HAP-1 (cell line): Measurements from ENCODE around the gene OR4D5.

Experiments
- DNase-seq, 2 experiments: peaks; one replicate each; pipeline ENCODE4 v3.0.0-alpha.2; 2016 to 2020; ENCODE audit warnings: low spot score in 2 of 2
- H3K27me3 ChIP-seq: fragments of 250-450 bp; sonication (Bioruptor Pico); 2 replicates; pipeline ENCODE4 v1.5.1; 2020; ENCODE audit warnings: low read depth, mild to moderate bottlenecking, moderate library complexity
- H3K36me3 ChIP-seq: fragments of 250-450 bp; sonication (Bioruptor Pico); replicated peaks from 2 replicates; pipeline ENCODE4 v1.5.1; 2020; ENCODE audit warnings: mild to moderate bottlenecking
- H3K4me1 ChIP-seq: fragments of 250-450 bp; sonication (Bioruptor Pico); 2 replicates; pipeline ENCODE4 v1.5.1; 2020; ENCODE audit warnings: mild to moderate bottlenecking
- H3K4me3 ChIP-seq: fragments of 250-450 bp; sonication (Bioruptor Pico); 2 replicates; pipeline ENCODE4 v1.5.1; 2020; ENCODE audit warnings: mild to moderate bottlenecking, moderate library complexity
- H3K9me3 ChIP-seq: fragments of 250-450 bp; sonication (Bioruptor Pico); 2 replicates; pipeline ENCODE4 v1.5.1; 2020; ENCODE audit warnings: mild to moderate bottlenecking, moderate library complexity
- in situ Hi-C: fragments of 300-500 bp; cut with MboI; formaldehyde crosslinking; loops from 3 replicates; pipeline ENCODE4 v1.14.3; 2020; ENCODE audit warnings: low sequenced_read_pairs, inconsistent platforms, mixed read lengths

OR4D5 gene

GRCh38 chr11:123939317-123939716 lies at the start of gene OR4D5:
TSS of gene OR4D5 (plus strand) at chr11:123939617. CDS start at chr11:123939617, 0 bp downstream.
- no peaks in the 10 kb centered on the region for H3K9me3 ChIP-seq
- H3K4me1 ChIP-seq, result no peaks in the 10 kb centered on the region
- H3K36me3 ChIP-seq, result no peaks in the 10 kb centered on the region
- no peak for DNase-seq
- in situ Hi-C loops, result no loop called here
- no peak within 1 kb of the TSS for H3K4me3 ChIP-seq
- no peaks in the 10 kb centered on the region for H3K27me3 ChIP-seq

GRCh38 chr11:123892031-123892430 lies 47.4 kb upstream of the OR4D5 start:
- Histone ChIP-seq H3K4me3 (no peak overlapping the region), H3K9me3 (no peaks in the 10 kb centered on the region), H3K4me1 (no peaks in the 10 kb centered on the region), H3K36me3 (no peaks in the 10 kb centered on the region), H3K27me3 (no peaks in the 10 kb centered on the region)
- no peak for DNase-seq
- in situ Hi-C loops, result no loop called here

DNA sequence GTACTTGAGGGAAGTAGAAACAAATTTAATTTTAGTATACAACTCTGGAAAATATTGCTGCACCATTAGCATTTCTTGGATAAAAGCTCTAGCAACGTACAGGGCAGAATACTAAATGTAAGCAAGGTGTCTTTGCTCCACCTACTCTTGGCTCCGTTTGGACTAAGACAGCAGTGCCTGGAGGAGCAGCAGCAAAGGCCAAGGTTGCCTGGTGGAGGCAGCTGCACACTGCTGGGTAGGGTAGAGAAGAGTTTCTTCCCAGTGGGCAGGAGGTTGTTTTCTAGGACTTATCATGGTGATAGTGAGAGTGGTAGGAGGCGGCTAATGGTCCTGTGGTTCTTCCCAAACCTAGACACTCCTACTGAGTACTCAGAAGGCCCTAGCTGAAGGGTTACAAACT lies 39.6 kb upstream of the OR4D5 start:
- Histone ChIP-seq H3K4me1 (no peaks in the 10 kb centered on the region), H3K4me3 (no peak overlapping the region), H3K9me3 (no peaks in the 10 kb centered on the region), H3K36me3 (no peaks in the 10 kb centered on the region), H3K27me3 (peaks cover 5% of the 10 kb centered on the region)
- in situ Hi-C loops, result no loop called here
- DNase-seq, result no peak

GRCh38 chr11:123901867-123902266 lies 37.5 kb upstream of the OR4D5 start, which contains the start of gene OR8D4:
TSS of gene OR8D4 (plus strand) at chr11:123902167. CDS start at chr11:123906432, 4,265 bp downstream.
- Histone ChIP-seq H3K27me3 (peaks cover 5% of the 10 kb centered on the region), H3K4me1 (no peaks in the 10 kb centered on the region), H3K36me3 (no peaks in the 10 kb centered on the region), H3K9me3 (no peaks in the 10 kb centered on the region), H3K4me3 (no peak within 1 kb of the TSS)
- in situ Hi-C loops, result no loop called here
- no peak for DNase-seq

- no peaks in the 10 kb centered on the region for H3K4me1 ChIP-seq
- in situ Hi-C loops, result no loop called here
- no peaks in the 10 kb centered on the region for H3K9me3 ChIP-seq
- H3K4me3 ChIP-seq, result no peak overlapping the region
- H3K36me3 ChIP-seq, result no peaks in the 10 kb centered on the region
- peaks cover 5% of the 10 kb centered on the region for H3K27me3 ChIP-seq
- DNase-seq, result no peak
These were observed 35.5 kb upstream of the OR4D5 start for GRCh38 chr11:123903932-123904331.

DNA sequence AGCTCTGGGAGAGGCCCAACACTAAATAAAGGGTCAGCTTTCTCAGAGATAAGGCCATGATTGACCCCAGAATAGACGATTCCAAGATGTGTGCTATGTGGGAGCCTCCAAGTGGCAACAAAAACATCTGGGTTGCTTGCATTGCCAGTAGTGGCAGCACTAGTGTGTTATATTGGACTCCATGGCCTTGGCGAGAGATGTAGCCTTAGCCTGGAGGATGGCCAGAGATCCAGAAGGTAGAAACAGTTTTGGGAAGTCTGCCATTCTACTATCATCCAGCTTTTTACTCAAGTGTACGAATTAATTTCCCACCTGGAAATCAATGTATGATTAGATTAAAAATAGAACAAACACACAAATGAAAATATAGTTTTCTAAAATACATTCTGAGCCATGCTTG lies 34.5 kb upstream of the OR4D5 start:
- in situ Hi-C loops, result no loop called here
- Histone ChIP-seq H3K36me3 (no peaks in the 10 kb centered on the region), H3K4me3 (no peak overlapping the region), H3K27me3 (peaks cover 5% of the 10 kb centered on the region), H3K4me1 (no peaks in the 10 kb centered on the region), H3K9me3 (no peaks in the 10 kb centered on the region)
- DNase-seq, result no peak

- in situ Hi-C loops, result no loop called here
- no peaks in the 10 kb centered on the region for H3K9me3 ChIP-seq
- no peaks in the 10 kb centered on the region for H3K4me1 ChIP-seq
- DNase-seq, result no peak
- peaks cover 5% of the 10 kb centered on the region for H3K27me3 ChIP-seq
- H3K36me3 ChIP-seq, result no peaks in the 10 kb centered on the region
- no peak overlapping the region for H3K4me3 ChIP-seq
These were observed 33.6 kb upstream of the OR4D5 start for GRCh38 chr11:123905826-123906225.

DNA sequence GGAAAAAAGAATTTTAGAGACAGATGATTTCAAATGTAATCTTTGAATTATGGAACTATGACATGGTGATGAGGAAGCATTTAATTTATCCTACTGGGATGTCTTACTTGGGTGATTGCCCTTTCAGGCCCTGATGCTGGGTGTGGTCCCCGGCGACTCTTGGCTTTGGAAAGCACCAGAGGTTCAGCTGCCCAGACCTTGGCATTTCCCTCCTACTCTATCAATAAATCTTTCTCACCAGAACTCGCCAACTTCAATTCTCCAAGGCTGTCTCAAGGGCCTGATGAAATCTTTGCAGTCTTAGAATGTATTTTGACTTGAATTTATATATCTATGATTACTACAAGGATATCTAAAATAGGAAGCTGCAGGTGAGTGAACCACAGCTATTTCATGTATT lies 18.5 kb upstream of the OR4D5 start:
- DNase-seq, result no peak
- Histone ChIP-seq H3K36me3 (no peaks in the 10 kb centered on the region), H3K4me1 (no peaks in the 10 kb centered on the region), H3K9me3 (no peaks in the 10 kb centered on the region), H3K27me3 (no peaks in the 10 kb centered on the region), H3K4me3 (no peak overlapping the region)
- in situ Hi-C loops, result no loop called here

DNA sequence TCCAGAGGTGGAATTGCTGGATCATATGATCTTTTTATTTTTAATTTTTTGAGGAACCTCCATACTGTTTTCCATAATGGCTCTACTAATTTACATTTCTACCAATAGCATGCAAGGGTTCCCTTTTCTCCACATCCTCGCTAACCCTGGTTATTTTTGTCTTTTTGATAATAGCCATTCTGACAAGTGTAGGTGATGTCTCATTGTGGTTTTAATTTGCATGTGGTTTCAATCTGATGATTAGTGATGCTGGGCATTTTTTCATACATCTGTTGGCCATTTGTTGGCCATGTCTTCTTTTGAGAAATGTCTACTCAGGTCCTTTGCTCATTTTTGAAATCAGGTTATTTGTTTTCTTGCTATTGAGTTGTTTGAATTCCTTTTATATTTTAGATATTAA lies 15.4 kb upstream of the OR4D5 start:
- no peak for DNase-seq
- Histone ChIP-seq H3K9me3 (no peaks in the 10 kb centered on the region), H3K4me3 (no peak overlapping the region), H3K27me3 (no peaks in the 10 kb centered on the region), H3K4me1 (no peaks in the 10 kb centered on the region), H3K36me3 (no peaks in the 10 kb centered on the region)
- in situ Hi-C loops, result no loop called here

DNA sequence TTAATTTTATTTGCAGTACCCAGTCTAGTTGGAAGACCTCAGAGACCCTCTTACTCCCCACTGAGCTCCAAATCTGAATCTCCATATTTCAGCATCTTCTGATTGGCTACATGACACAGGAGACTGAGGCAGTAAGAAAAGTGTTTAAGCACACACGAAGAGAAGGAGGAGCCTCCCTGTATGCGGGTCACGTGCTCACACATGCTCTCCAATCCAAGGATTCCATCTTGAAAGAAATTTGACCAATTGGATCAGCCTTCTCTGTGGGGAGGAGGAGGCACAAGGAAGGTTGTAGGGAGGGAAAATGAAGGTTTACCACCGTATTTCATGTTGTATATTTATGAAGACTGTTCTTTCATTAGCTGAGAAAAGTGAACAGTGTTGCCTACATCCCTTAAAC lies 3.0 kb downstream of the OR4D5 start:
- no peaks in the 10 kb centered on the region for H3K27me3 ChIP-seq
- H3K4me1 ChIP-seq, result no peaks in the 10 kb centered on the region
- no peaks in the 10 kb centered on the region for H3K36me3 ChIP-seq
- H3K9me3 ChIP-seq, result no peaks in the 10 kb centered on the region
- in situ Hi-C loops, result no loop called here
- DNase-seq, result no peak
- no peak overlapping the region for H3K4me3 ChIP-seq

GRCh38 chr11:123943738-123944137 lies 4.3 kb downstream of the OR4D5 start, which contains the start of gene OR6T1:
TSS of gene OR6T1 (minus strand) at chr11:123943838. CDS start at chr11:123943838, 0 bp downstream.
- DNase-seq, result no peak
- Histone ChIP-seq H3K36me3 (no peaks in the 10 kb centered on the region), H3K4me3 (no peak within 1 kb of the TSS), H3K4me1 (no peaks in the 10 kb centered on the region), H3K27me3 (no peaks in the 10 kb centered on the region), H3K9me3 (no peaks in the 10 kb centered on the region)
- in situ Hi-C loops, result no loop called here

GRCh38 chr11:123945132-123945531 lies 5.7 kb downstream of the OR4D5 start:
- Histone ChIP-seq H3K27me3 (no peaks in the 10 kb centered on the region), H3K4me1 (no peaks in the 10 kb centered on the region), H3K9me3 (no peaks in the 10 kb centered on the region), H3K4me3 (no peak overlapping the region), H3K36me3 (no peaks in the 10 kb centered on the region)
- no peak for DNase-seq
- in situ Hi-C loops, result no loop called here

DNA sequence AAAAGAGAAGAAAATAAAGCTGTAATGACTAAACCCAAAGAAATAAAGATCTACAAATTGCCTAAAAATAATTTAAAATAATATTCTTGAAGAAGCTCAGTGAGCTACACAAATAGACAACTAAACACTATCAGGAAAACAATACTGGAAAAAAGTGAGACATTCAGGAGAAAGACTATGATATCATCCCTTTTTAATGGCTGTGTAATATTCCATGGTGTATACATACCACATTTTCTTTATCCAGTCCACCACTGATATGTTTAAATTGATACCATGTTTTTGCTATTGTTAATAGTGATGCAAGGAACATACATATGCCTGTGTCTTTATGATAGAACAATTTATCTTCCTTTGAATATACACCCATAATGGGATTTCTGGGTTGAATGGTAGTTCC lies 17.3 kb downstream of the OR4D5 start:
- H3K27me3 ChIP-seq, result no peaks in the 10 kb centered on the region
- in situ Hi-C loops, result no loop called here
- no peak for DNase-seq
- no peak overlapping the region for H3K4me3 ChIP-seq
- H3K36me3 ChIP-seq, result no peaks in the 10 kb centered on the region
- no peaks in the 10 kb centered on the region for H3K4me1 ChIP-seq
- H3K9me3 ChIP-seq, result no peaks in the 10 kb centered on the region

- no peak overlapping the region for H3K4me3 ChIP-seq
- H3K4me1 ChIP-seq, result no peaks in the 10 kb centered on the region
- H3K36me3 ChIP-seq, result no peaks in the 10 kb centered on the region
- H3K27me3 ChIP-seq, result no peaks in the 10 kb centered on the region
- no peaks in the 10 kb centered on the region for H3K9me3 ChIP-seq
- no peak for DNase-seq
- in situ Hi-C loops, result no loop called here
These were observed 34.4 kb downstream of the OR4D5 start for GRCh38 chr11:123973816-123974215.

GRCh38 chr11:123976770-123977560 lies 37.5 kb downstream of the OR4D5 start:
- in situ Hi-C loops, result no loop called here
- Histone ChIP-seq H3K4me3 (no peak overlapping the region), H3K9me3 (no peaks in the 10 kb centered on the region), H3K36me3 (no peaks in the 10 kb centered on the region), H3K4me1 (no peaks in the 10 kb centered on the region), H3K27me3 (no peaks in the 10 kb centered on the region)
- DNase-seq, result no peak
